HL-60/S4 treated with phorbol 12-myristate 13-acetate at 8.2 ng/mL for 4 days and 3 days (cell line): ENCODE measurements around the gene MFSD2A.
"Not testable (repeated sequence)": the region's sequence is repeated elsewhere in the genome, so short reads cannot be mapped to it uniquely, and the experiment has no call there.

ENCODE experiments used
- in situ Hi-C: fragments of 300-500 bp; cut with MboI; formaldehyde crosslinking; loops from 2 replicates; pipeline ENCODE4 v1.15.0; 2022; ENCODE audit warnings: low sequenced_read_pairs

MFSD2A gene

GRCh38 chr1:39964552-39964951 is 9.6 kb downstream of the MFSD2A start:
- in situ Hi-C loops = no loop called here

DNA sequence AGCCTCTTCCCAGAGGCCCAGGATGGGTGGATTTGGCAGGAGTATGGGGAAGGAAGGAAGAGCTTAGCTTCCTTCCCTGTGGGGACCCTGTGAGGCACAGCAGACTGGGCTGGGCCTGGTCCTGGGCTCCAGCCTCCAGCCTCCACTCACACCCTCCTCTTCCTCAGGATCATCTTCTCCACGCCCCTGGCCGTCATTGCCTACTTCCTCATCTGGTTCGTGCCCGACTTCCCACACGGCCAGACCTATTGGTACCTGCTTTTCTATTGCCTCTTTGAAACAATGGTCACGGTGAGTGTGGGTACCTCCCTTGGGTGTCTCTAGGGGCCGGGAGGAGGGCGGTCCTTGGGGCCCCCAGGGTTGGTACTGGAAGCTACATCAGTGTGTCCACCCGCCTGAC is 10.1 kb downstream of the MFSD2A start:
- in situ Hi-C loops = no loop called here

DNA sequence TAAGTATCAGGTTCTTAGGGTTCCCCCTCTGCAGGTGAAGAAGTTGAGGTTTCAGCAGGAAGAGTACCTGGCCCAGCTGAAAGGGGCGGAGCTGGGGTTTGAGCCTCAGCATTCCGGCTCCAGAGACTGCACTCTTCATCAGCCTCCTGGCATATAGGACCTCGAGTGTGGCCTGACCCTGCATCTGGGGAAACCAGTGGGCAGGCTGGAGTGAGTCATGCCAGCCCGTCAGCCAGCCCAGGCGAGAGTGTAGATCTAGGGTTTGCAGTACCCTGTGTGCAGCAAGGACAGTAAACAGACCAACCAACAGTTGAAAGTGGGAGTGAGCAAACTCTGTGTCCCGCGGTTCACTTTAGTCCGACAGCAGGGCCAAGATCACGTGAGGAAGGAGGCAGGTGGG is 14.1 kb downstream of the MFSD2A start:
- in situ Hi-C loops = no loop called here

DNA sequence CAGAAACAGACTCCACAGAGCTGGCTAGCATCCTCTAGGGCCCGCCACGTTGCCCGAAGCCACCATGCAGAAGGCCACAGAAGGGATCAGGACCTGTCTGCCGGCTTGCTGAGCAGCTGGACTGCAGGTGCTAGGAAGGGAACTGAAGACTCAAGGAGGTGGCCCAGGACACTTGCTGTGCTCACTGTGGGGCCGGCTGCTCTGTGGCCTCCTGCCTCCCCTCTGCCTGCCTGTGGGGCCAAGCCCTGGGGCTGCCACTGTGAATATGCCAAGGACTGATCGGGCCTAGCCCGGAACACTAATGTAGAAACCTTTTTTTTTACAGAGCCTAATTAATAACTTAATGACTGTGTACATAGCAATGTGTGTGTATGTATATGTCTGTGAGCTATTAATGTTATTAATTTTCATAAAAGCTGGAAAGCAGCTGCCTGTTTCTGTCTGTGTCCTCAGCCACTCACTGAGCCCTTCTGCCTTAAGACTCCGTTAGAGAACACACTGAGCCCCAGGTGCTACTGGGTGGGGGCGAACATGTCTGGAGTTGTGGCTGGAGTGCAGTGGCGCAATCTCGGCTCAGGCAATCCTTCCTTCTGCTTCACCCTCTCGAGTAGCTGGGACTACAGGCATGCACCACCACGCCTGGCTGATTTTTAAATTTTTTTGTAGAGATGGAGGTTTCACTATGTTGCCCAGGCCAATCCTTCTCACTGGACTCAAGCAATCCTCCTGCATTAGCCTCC is 14.8 kb downstream of the MFSD2A start:
- in situ Hi-C loops = loop anchor here (5.0 kb wide), 1 partner anchor 147 kb away; no protein-coding TSS in a partner anchor

DNA sequence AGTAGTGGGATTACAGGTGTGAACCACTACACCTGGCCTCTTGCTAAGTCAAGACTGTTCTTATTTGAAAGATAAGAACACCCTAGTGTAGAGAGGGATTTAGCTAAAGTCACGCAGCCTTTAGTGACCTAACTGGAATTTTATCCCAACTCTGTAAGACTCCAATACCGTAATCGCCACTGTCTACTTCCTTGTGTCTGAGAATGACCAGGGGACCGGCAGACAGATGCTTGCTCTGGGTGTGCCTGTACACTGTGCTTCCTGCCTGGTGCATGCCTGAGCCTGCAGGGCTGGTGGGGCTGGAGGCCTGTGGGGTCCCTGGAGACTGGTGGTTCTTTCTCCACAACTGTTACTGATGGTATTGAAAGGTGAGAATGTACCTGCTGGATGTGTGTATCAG is 15.3 kb downstream of the MFSD2A start:
- in situ Hi-C loops = loop anchor here (5.0 kb wide), 1 partner anchor 148 kb away; no protein-coding TSS in a partner anchor

- in situ Hi-C loops = loop anchor here (5.0 kb wide), 1 partner anchor 149 kb away; no protein-coding TSS in a partner anchor
Observed at GRCh38 chr1:39971138-39971537, 16.2 kb downstream of the MFSD2A start.

DNA sequence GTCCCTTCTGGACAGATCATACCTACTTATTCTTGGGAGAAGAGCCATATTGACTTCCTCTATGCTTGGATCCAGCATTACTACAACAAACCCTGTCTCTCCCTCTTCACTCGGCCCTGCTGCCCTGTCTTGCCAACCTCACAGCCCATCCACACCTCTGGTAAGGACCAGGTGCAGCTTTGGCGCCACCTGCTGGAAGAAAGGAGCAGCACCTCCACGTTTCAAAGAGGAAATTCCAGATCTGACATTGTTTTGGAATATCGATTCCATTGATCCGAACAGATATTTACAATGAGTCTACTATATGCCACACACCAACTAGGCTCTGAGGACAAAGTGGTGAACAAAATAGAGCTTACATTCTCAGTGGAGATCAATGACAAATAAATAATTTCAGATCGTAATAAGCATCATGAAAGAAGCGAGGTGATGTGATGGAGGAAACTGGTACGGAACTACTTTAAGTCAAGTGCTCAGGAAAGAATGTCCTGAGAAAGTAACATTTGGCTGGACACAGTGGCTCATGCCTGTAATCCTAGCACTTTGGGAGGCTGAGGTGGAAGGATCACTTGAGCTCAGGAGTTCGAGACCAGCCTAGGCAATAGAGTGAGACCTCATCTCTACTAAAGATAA is 18.7 kb downstream of the MFSD2A start:
- in situ Hi-C loops = loop anchor here (5.0 kb wide), 1 partner anchor 151 kb away; no protein-coding TSS in a partner anchor

GRCh38 chr1:39976732-39977131 is 21.8 kb downstream of the MFSD2A start:
- in situ Hi-C loops = loop anchor here (5.0 kb wide), 1 partner anchor 54 kb away; no protein-coding TSS in a partner anchor

GRCh38 chr1:39977202-39977601 is 22.3 kb downstream of the MFSD2A start:
- in situ Hi-C loops = loop anchor here (5.0 kb wide), 1 partner anchor 55 kb away; no protein-coding TSS in a partner anchor

DNA sequence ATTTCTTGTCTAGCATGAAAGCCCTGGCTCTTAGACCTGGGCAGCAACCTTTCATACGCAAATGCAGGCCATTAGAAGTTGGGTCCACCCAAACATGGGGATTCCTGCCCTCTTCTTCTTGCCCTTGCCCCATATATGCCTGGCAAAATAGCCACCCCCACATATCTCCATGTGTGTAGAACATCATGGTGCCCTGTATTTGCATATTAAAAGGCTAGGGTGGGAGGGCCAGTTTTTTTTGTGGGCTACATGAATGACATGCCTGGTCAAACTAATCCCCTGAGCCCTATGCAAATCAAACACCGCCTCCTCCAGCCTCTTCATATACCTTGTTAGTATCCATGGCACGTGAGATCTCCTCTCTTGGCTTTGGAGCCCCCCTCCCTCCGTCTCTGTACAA is 24.7 kb downstream of the MFSD2A start:
- in situ Hi-C loops = loop anchor here (5.0 kb wide), 1 partner anchor 57 kb away; no protein-coding TSS in a partner anchor

- in situ Hi-C loops = no loop called here
Observed at GRCh38 chr1:39980555-39981313, 25.8 kb downstream of the MFSD2A start.

- in situ Hi-C loops = no loop called here
Observed at GRCh38 chr1:39981385-39981784, 26.4 kb downstream of the MFSD2A start.

- in situ Hi-C loops = no loop called here
Observed at GRCh38 chr1:39981945-39982344, 27.0 kb downstream of the MFSD2A start.

GRCh38 chr1:39984480-39984879 is 29.5 kb downstream of the MFSD2A start:
- in situ Hi-C loops = not testable (repeated sequence)

GRCh38 chr1:39984951-39985350 is 30.0 kb downstream of the MFSD2A start:
- in situ Hi-C loops = no loop called here

DNA sequence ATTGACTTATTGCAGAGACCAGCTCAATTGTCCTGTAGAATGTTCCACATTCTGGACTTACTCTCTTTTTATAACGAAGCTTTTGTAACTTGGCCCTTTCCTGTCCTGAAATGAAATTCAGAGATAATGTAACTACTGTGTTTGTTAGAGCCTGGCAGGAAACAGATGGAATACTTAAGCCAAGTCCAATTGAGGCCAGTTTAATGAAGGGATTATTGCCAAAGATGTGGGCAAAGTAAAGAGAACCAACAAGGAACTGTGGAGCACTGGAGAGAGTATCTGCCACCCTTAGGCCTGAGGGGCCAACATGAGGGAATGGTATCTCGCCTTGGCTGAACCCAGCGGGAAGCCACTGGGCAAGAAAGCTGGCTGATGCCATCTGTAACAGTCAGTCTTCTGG is 32.9 kb downstream of the MFSD2A start:
- in situ Hi-C loops = no loop called here

GRCh38 chr1:39988618-39989343 is 33.8 kb downstream of the MFSD2A start:
- in situ Hi-C loops = no loop called here

DNA sequence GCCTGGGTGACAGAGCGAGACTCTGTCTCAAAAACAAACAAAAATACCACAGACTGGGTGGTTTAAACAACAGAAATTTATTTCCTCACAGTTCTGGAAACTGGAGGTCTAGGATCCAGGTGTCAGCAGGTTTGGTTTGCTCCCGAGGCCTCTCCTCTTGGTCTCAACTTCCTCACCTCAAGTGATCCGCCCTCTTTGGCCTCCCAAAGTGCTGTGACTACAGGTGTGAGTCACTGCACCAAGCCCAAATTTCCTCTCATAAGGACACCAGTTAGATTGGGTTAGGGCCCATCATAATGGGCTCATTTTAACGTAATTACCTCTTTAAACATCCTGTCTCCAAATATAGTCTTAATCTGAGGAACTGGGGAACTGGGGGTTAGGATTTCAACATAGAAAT is 35.5 kb downstream of the MFSD2A start:
- in situ Hi-C loops = no loop called here

GRCh38 chr1:39992234-39992633 is 37.3 kb downstream of the MFSD2A start:
- in situ Hi-C loops = no loop called here

GRCh38 chr1:39992888-39993287 is 37.9 kb downstream of the MFSD2A start:
- in situ Hi-C loops = no loop called here

GRCh38 chr1:39995973-39996393 is 41.0 kb downstream of the MFSD2A start:
- in situ Hi-C loops = no loop called here
